Keratinocyte (primary cell): ENCODE results near the gene RET. TPM values are rescaled to one million over a fixed set of nuclear protein-coding genes. Genes with fewer than 3 reads are reported as not detected.

Source experiments
- DNase-seq: peaks from one replicate; pipeline ENCODE4 v3.0.0-alpha.2; 2011; ENCODE audit warnings: low read depth, missing footprints, low spot score
- FAIRE-seq: peaks from 2 replicates; lab custom pipeline; 2011; peaks lifted over from hg19 to GRCh38; lab: Jason Lieb, UNC
- H2AFZ ChIP-seq: 2 replicates; pipeline ENCODE4 v1.6.0; 2012; ENCODE audit warnings: low read length, control low read depth, inconsistent platforms; ENCODE audit not compliant: control insufficient read depth
- H3K27ac ChIP-seq: 2 replicates; pipeline ENCODE4 v1.5.1; 2011; ENCODE audit warnings: low read length; ENCODE audit not compliant: control insufficient read depth, insufficient read depth
- H3K27me3 ChIP-seq: 3 replicates; pipeline ENCODE4 v1.6.0; 2011; ENCODE audit warnings: low read length; ENCODE audit not compliant: control insufficient read depth, insufficient read depth; ENCODE audit errors: extremely low read depth
- H3K36me3 ChIP-seq, 2 experiments: 2 replicates in 1 of 2; 3 replicates in 1 of 2; pipeline ENCODE4 v1.5.1; 2011; ENCODE audit warnings: low read length in 2 of 2, mild to moderate bottlenecking in 1 of 2; ENCODE audit not compliant: control insufficient read depth in 2 of 2, insufficient read depth in 2 of 2; ENCODE audit errors: extremely low read depth in 1 of 2
- H3K4me1 ChIP-seq: 3 replicates; pipeline ENCODE4 v1.5.1; 2011; ENCODE audit warnings: low read length; ENCODE audit not compliant: control insufficient read depth, insufficient read depth; ENCODE audit errors: extremely low read depth
- H3K4me2 ChIP-seq: 3 replicates; pipeline ENCODE4 v1.6.0; 2011; ENCODE audit warnings: low read depth, low read length; ENCODE audit not compliant: control insufficient read depth, insufficient read depth; ENCODE audit errors: extremely low read depth
- H3K4me3 ChIP-seq, 3 experiments: fragments of 200-600 bp in 1 of 3; sonication (generic) in 1 of 3; 2 replicates in 2 of 3; 3 replicates in 1 of 3; pipeline ENCODE4 v1.5.1; 2011 to 2016; ENCODE audit warnings: low read length in 3 of 3, mild to moderate bottlenecking in 3 of 3, control low read depth in 2 of 3, inconsistent platforms in 1 of 3, low read depth in 1 of 3, mixed read lengths in 1 of 3, mixed run types in 1 of 3, moderate library complexity in 1 of 3; ENCODE audit not compliant: control insufficient read depth in 2 of 3, insufficient read depth in 2 of 3; ENCODE audit errors: extremely low read depth in 1 of 3
- H3K79me2 ChIP-seq: 2 replicates; pipeline ENCODE4 v1.6.0; 2012; ENCODE audit warnings: low read length; ENCODE audit not compliant: control insufficient read depth, insufficient read depth
- H3K9ac ChIP-seq: 3 replicates; pipeline ENCODE4 v1.6.0; 2011; ENCODE audit warnings: low read length; ENCODE audit not compliant: control insufficient read depth, insufficient read depth; ENCODE audit errors: extremely low read depth
- H3K9me1 ChIP-seq: 3 replicates; pipeline ENCODE4 v1.6.0; 2011; ENCODE audit warnings: low read length; ENCODE audit not compliant: control insufficient read depth, insufficient read depth; ENCODE audit errors: extremely low read depth
- H3K9me3 ChIP-seq: 2 replicates; pipeline ENCODE4 v1.5.1; 2012; ENCODE audit warnings: low read depth, low read length; ENCODE audit not compliant: control insufficient read depth
- H4K20me1 ChIP-seq: 3 replicates; pipeline ENCODE4 v1.6.0; 2011; ENCODE audit warnings: low read length; ENCODE audit not compliant: control insufficient read depth, insufficient read depth; ENCODE audit errors: extremely low read depth
- EZH2 ChIP-seq: IDR thresholded peaks from one replicate; pipeline ENCODE4 v1.6.1; 2012; ENCODE audit warnings: inconsistent platforms, mild to moderate bottlenecking, low read length, moderate library complexity
- dilution Hi-C: fragments of 300-500 bp; cut with MboI; formaldehyde crosslinking; loops from one replicate; pipeline ENCODE4 v1.7.0; 2020; ENCODE audit warnings: low sequenced_read_pairs; ENCODE audit not compliant: extremely low pct_ligation_motif_present
- polyA plus RNA-seq, 5 experiments: library from polyadenylated mRNA; depleted of rRNA in 3 of 5; stranded (reverse) in 3 of 5; stranded (forward) in 1 of 5; unstranded in 1 of 5; fragments of >200 nt; gene quantifications; 1 replicate in 1 of 5; 2 replicates in 3 of 5; 3 replicates in 1 of 5; pipeline versions ENCODE4 v1.2.1 to v1.2.3, GENCODE V29; 2011 to 2012; ENCODE audit warnings: missing spikeins in 2 of 5, low read depth in 1 of 5, low replicate concordance in 1 of 5
- TF ChIP-seq, protein P1 (sequence below), 3 experiments: IDR thresholded peaks in 1 of 3; conservative IDR thresholded peaks in 1 of 3; optimal IDR thresholded peaks in 1 of 3; 2 replicates in 2 of 3; 3 replicates in 1 of 3; pipeline versions ENCODE3 to v1.5.1; 2011; ENCODE audit warnings: low read length in 3 of 3, mild to moderate bottlenecking in 3 of 3, moderate library complexity in 2 of 3, control low read depth in 1 of 3, inconsistent platforms in 1 of 3; ENCODE audit not compliant: insufficient read depth in 2 of 3; ENCODE audit errors: extremely low read depth in 1 of 3

Gene RET
- polyA plus RNA-seq, 1 donor (not counting 4 experiments of a cell fraction or from before 2014, with no cell fraction given), result 0.21 TPM

GRCh38 chr10:43064331-43065075, 12.4 kb upstream of the RET start:
- H3K9me1 ChIP-seq, result no peaks in the 10 kb centered on the region
- dilution Hi-C loops, result no loop called here
- no peaks in the 10 kb centered on the region for H3K79me2 ChIP-seq
- H3K36me3 ChIP-seq, result no peaks in the 10 kb centered on the region
- H3K9me3 ChIP-seq, result no peaks in the 10 kb centered on the region
- no peaks in the 10 kb centered on the region for H4K20me1 ChIP-seq
- no peak for DNase-seq
- peaks cover 5% of the 10 kb centered on the region for H3K27me3 ChIP-seq
- H3K4me1 ChIP-seq, result no peaks in the 10 kb centered on the region
- H3K27ac ChIP-seq, result no peak overlapping the region
- H2AFZ ChIP-seq, result no peak overlapping the region
- no peak overlapping the region for H3K4me2 ChIP-seq
- no peak overlapping the region for H3K9ac ChIP-seq
- no peak for FAIRE-seq
- no peak overlapping the region for H3K4me3 ChIP-seq
- TF ChIP-seq, protein P1, sequence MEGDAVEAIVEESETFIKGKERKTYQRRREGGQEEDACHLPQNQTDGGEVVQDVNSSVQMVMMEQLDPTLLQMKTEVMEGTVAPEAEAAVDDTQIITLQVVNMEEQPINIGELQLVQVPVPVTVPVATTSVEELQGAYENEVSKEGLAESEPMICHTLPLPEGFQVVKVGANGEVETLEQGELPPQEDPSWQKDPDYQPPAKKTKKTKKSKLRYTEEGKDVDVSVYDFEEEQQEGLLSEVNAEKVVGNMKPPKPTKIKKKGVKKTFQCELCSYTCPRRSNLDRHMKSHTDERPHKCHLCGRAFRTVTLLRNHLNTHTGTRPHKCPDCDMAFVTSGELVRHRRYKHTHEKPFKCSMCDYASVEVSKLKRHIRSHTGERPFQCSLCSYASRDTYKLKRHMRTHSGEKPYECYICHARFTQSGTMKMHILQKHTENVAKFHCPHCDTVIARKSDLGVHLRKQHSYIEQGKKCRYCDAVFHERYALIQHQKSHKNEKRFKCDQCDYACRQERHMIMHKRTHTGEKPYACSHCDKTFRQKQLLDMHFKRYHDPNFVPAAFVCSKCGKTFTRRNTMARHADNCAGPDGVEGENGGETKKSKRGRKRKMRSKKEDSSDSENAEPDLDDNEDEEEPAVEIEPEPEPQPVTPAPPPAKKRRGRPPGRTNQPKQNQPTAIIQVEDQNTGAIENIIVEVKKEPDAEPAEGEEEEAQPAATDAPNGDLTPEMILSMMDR (optimal IDR thresholded peaks at IDR 0.05 in 1 of 3, IDR thresholded peaks at IDR 0.05 in 1 of 3, conservative IDR thresholded peaks at IDR 0.05 in 1 of 3; ENCODE audit: extremely low read depth in 1 of 3, insufficient read depth in 2 of 3, low read length in 3 of 3), result no peak
- TF ChIP-seq EZH2, result no peak

DNA sequence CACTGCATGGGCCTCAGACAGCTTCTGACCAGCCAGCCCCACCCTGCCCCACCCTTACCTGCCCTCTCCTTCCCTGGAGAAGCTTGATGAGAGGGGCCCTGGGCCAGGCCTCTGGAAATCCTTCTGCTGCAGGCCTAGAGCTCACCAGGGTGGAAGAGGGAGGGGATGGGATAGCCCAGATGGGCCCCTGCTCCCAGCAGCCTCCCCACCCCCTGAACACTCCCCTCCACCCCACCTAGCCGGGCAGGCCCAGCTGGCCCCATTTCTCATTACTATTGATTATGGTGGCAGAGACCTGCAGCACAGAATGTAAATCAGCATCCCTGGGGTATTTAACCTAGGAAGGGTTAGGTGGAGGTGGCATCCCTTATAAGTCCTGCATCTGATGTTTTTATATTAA, 11.6 kb upstream of the RET start:
- Histone ChIP-seq H4K20me1 (no peaks in the 10 kb centered on the region), H3K27me3 (peaks cover 5% of the 10 kb centered on the region), H3K79me2 (no peaks in the 10 kb centered on the region), H2AFZ (no peak overlapping the region), H3K9me3 (no peaks in the 10 kb centered on the region), H3K9me1 (no peaks in the 10 kb centered on the region), H3K4me1 (no peaks in the 10 kb centered on the region), H3K4me3 (no peak overlapping the region), H3K4me2 (no peak overlapping the region), H3K9ac (no peak overlapping the region), H3K27ac (no peak overlapping the region), H3K36me3 (no peaks in the 10 kb centered on the region)
- no peak for DNase-seq
- TF ChIP-seq EZH2, result no peak
- TF ChIP-seq, protein P1 (optimal IDR thresholded peaks at IDR 0.05 in 1 of 3, IDR thresholded peaks at IDR 0.05 in 1 of 3, conservative IDR thresholded peaks at IDR 0.05 in 1 of 3; ENCODE audit: extremely low read depth in 1 of 3, insufficient read depth in 2 of 3, low read length in 3 of 3), result no peak
- dilution Hi-C loops, result no loop called here
- no peak for FAIRE-seq
